ENCODE results near the gene SNUPN. TPM values are rescaled to one million over a fixed set of nuclear protein-coding genes. Genes with fewer than 3 reads are reported as not detected.
"Not testable (repeated sequence)": the region's sequence is repeated elsewhere in the genome, so short reads cannot be mapped to it uniquely, and the experiment has no call there.

SNUPN gene
- total and polyA plus RNA-seq, 2 experiments from 2014 or later: 25.2 to 28.8 TPM

GRCh38 chr15:75570126-75570845, 55.2 kb downstream of the SNUPN start:
- no peaks in the 10 kb centered on the region for H3K9me3 ChIP-seq (ENCODE audit: low read depth)
- H3K27me3 ChIP-seq: no peaks in the 10 kb centered on the region
- DNase-seq (ENCODE audit: low spot score): no peak
- TF ChIP-seq EZH2phosphoT487 (IDR thresholded peaks at IDR 0.05; ENCODE audit: low read depth, severe bottlenecking, unreplicated experiment): no peak
- TF ChIP-seq CTCF (IDR thresholded peaks at IDR 0.05; ENCODE audit: poor library complexity): no peak
- no peak for TF ChIP-seq EZH2 (IDR thresholded peaks at IDR 0.05; ENCODE audit: borderline replicate concordance)
- H3K4me2 ChIP-seq: no peak overlapping the region
- peaks cover 31% of the 10 kb centered on the region for H4K20me1 ChIP-seq (ENCODE audit: insufficient read depth, poor library complexity, severe bottlenecking)
- H3K4me3 ChIP-seq: no peak overlapping the region
- peaks cover 97% of the 10 kb centered on the region for H3K79me2 ChIP-seq
- H3K27ac ChIP-seq: no peak overlapping the region
- H2AFZ ChIP-seq: no peak overlapping the region
- no peaks in the 10 kb centered on the region for H3K36me3 ChIP-seq (replicated peaks; ENCODE audit: insufficient read depth, low read depth)
- WGBS (ENCODE audit: low lambda C conversion rate, missing lambda C conversion rate): 87% methylated on average over 8 of the region's 8 CpGs
- H3K4me1 ChIP-seq (ENCODE audit: insufficient read depth): peaks cover 11% of the 10 kb centered on the region
- no peaks in the 10 kb centered on the region for H3K9me2 ChIP-seq (replicated peaks; ENCODE audit: insufficient read depth)

- peaks cover 10% of the 10 kb centered on the region for H4K20me1 ChIP-seq (ENCODE audit: insufficient read depth, poor library complexity, severe bottlenecking)
- no peak overlapping the region for H2AFZ ChIP-seq
These were observed 60.2 kb downstream of the SNUPN start for GRCh38 chr15:75565062-75565970.

GRCh38 chr15:75561888-75562287, 63.6 kb downstream of the SNUPN start:
- H3K4me3 ChIP-seq: no peak overlapping the region
- no peaks in the 10 kb centered on the region for H3K9me3 ChIP-seq (ENCODE audit: low read depth)
- no peak overlapping the region for H2AFZ ChIP-seq
- H3K27ac ChIP-seq: no peak overlapping the region
- H3K4me2 ChIP-seq: no peak overlapping the region
- H3K4me1 ChIP-seq (ENCODE audit: insufficient read depth): no peaks in the 10 kb centered on the region
- TF ChIP-seq EZH2phosphoT487 (IDR thresholded peaks at IDR 0.05; ENCODE audit: low read depth, severe bottlenecking, unreplicated experiment) (no peak), CTCF (IDR thresholded peaks at IDR 0.05; ENCODE audit: poor library complexity) (no peak), EZH2 (IDR thresholded peaks at IDR 0.05; ENCODE audit: borderline replicate concordance) (no peak)
- H4K20me1 ChIP-seq (ENCODE audit: insufficient read depth, poor library complexity, severe bottlenecking): peaks cover 1% of the 10 kb centered on the region
- no peaks in the 10 kb centered on the region for H3K27me3 ChIP-seq
- peaks cover 81% of the 10 kb centered on the region for H3K79me2 ChIP-seq
- H3K9me2 ChIP-seq (replicated peaks; ENCODE audit: insufficient read depth): no peaks in the 10 kb centered on the region
- H3K36me3 ChIP-seq (replicated peaks; ENCODE audit: insufficient read depth, low read depth): no peaks in the 10 kb centered on the region
- 95% methylated on average over 5 of the region's 5 CpGs for WGBS (ENCODE audit: low lambda C conversion rate, missing lambda C conversion rate)
- DNase-seq (ENCODE audit: low spot score): no peak

More at GRCh38 chr15:75565062-75565970, 60.2 kb downstream of the SNUPN start:
- Histone ChIP-seq H3K27ac (no peak overlapping the region), H3K9me2 (replicated peaks; ENCODE audit: insufficient read depth) (no peaks in the 10 kb centered on the region), H3K27me3 (no peaks in the 10 kb centered on the region), H3K4me3 (no peak overlapping the region), H3K9me3 (ENCODE audit: low read depth) (no peaks in the 10 kb centered on the region), H3K79me2 (peaks cover 94% of the 10 kb centered on the region), H3K4me2 (no peak overlapping the region), H3K4me1 (ENCODE audit: insufficient read depth) (no peaks in the 10 kb centered on the region), H3K36me3 (replicated peaks; ENCODE audit: insufficient read depth, low read depth) (no peaks in the 10 kb centered on the region)
- WGBS (ENCODE audit: low lambda C conversion rate, missing lambda C conversion rate): 86% methylated on average over 3 of the region's 3 CpGs
- DNase-seq (ENCODE audit: low spot score): no peak
- TF ChIP-seq CTCF (IDR thresholded peaks at IDR 0.05; ENCODE audit: poor library complexity): no peak
- TF ChIP-seq EZH2 (IDR thresholded peaks at IDR 0.05; ENCODE audit: borderline replicate concordance): no peak
- no peak for TF ChIP-seq EZH2phosphoT487 (IDR thresholded peaks at IDR 0.05; ENCODE audit: low read depth, severe bottlenecking, unreplicated experiment)

- not testable (repeated sequence) for H3K9me3 ChIP-seq (ENCODE audit: low read depth); H4K20me1 ChIP-seq (ENCODE audit: insufficient read depth, poor library complexity, severe bottlenecking); H3K4me3 ChIP-seq; DNase-seq (ENCODE audit: low spot score); H3K36me3 ChIP-seq (replicated peaks; ENCODE audit: insufficient read depth, low read depth); H2AFZ ChIP-seq; H3K9me2 ChIP-seq (replicated peaks; ENCODE audit: insufficient read depth); H3K4me1 ChIP-seq (ENCODE audit: insufficient read depth); H3K27me3 ChIP-seq; H3K4me2 ChIP-seq; H3K27ac ChIP-seq
- H3K79me2 ChIP-seq: peaks cover 80% of the 10 kb centered on the region
- 70% methylated on average over 5 of the region's 6 CpGs for WGBS (ENCODE audit: low lambda C conversion rate, missing lambda C conversion rate)
These were observed 66.2 kb downstream of the SNUPN start for GRCh38 chr15:75559360-75559759.

- 98% methylated on average over 6 of the region's 28 CpGs for WGBS (ENCODE audit: low lambda C conversion rate, missing lambda C conversion rate)
- H2AFZ ChIP-seq; H4K20me1 ChIP-seq (ENCODE audit: insufficient read depth, poor library complexity, severe bottlenecking); H3K9me2 ChIP-seq (replicated peaks; ENCODE audit: insufficient read depth); H3K4me3 ChIP-seq; H3K4me1 ChIP-seq (ENCODE audit: insufficient read depth); H3K36me3 ChIP-seq (replicated peaks; ENCODE audit: insufficient read depth, low read depth); DNase-seq (ENCODE audit: low spot score); H3K27ac ChIP-seq; H3K27me3 ChIP-seq; H3K9me3 ChIP-seq (ENCODE audit: low read depth); H3K4me2 ChIP-seq: not testable (repeated sequence)
- peaks cover 80% of the 10 kb centered on the region for H3K79me2 ChIP-seq
These were observed 66.6 kb downstream of the SNUPN start for GRCh38 chr15:75558955-75559354.

All from hepatocyte (in vitro differentiated cells).